Effector CD8-positive, alpha-beta T cell (primary cell): ENCODE data around the gene TOP2A.

Experiments used
- DNase-seq: peaks from one replicate; lab custom pipeline; 2025; lab: John Stamatoyannopoulos, UW

Gene TOP2A

DNA sequence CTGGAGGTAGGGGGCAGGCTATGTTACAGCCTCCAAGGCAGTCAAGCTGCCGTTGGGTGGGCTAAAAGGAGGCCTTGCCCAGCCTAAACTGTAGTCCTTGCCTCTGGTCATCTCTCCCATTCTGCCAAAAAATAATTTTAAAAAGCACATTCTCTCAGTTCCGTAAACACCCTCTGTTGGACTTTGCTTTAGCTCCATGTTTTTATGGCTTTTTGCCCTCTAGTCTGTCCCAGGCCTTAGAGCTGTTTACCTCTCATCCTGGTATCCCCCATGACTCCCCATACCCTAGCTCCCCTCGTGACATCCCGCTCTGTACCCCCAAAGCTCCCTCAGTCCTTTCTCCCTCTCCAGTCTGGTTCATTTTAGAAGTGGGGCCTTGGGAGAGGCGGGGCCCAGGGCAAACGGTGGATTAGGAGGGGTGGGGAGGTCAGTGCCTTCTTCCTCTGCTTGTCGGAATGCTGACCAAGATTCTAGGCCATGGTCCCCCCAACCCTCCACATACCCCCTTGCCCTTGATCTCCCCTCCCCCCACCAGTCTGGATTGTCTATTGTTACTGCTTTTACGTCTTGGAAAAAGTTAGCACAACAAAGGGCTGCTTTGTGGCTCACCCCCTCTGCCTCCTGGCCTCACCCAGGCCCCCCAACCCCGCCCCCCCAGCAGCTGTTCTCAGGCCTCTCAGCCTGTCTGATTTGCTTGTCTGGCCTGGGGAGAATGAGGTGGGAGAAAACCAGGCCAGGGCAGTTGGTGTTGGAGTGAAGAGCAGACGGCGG, 71.5 kb downstream of the TOP2A start:
- DNase-seq: no peak

DNA sequence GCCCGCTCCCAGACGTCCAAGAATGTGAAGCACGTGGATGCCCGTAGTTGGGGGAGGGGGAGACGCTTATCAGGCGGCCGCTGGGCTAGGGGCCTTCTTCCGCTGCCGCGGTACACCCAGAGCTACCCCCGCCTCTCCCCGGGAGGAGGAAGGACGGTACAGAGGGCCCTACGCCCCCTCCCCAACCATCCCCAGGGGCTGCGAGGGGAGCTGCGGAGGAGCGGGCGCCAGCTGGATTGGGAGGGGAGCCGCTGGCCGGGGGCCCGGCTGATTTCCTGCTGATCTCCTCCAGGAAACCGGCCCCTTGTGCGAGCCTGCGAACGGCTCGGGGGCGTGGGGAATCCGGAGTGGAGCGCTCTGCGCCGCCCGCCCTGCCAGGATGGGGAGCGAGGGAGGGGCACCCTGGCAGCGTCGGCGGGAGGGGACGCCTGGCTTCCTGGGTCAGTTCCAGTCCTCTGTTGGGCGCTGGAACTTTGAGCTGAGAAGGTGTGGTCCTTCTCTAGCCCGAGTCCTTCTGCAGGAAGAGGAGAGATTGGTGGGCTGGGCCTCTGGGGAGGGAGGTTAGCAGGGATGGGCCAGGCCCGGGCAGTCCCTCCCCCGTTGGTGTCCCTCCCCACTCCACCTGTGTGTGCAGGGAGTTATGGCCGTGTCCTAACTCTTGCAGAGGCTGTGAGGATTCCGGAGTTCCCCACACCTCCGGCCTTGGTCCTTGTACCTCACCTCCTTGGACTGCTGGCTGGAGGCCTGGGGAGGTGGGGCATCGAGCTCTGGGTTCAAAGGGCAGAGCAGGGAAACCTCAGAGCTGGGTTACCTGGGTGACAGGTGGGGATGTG, 72.3 kb downstream of the TOP2A start:
- peak; percentile 24 for DNase-seq

DNA sequence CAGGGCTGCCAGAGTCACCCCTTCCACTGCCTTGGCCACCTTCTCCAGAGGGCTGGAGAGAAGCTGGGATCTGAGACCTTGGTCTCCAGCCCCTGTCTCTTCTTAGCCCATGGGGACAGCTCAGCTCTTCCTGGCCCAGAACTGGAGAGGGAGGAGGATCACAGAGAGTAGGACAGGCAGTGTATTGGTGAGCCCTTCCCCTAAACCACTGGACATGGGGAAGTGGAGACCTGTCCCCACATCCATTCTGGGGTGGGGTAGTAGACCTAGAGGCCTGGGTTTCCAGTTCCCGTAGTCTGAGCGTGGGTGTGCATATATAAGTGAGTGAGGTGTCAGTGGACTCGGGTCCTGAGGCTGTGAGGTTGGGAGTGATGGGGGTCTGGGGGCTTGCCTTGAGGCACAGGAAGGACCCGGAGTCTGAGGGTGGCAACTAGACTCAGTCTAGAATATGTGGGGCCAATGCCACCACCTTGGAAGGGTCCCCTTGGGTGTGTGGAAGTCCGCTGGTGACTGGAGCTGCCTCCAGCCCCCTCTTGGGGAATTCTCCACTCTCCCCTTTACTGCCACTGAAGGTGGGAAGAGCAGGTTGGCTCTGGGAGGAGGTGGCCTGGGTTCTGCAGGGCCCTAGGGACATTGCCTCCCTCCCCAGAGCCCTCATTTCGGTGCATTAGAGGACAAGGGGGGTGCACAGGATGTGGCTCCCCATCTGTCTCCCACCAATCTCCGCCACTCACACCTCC, 73.1 kb downstream of the TOP2A start:
- DNase-seq: no peak

DNA sequence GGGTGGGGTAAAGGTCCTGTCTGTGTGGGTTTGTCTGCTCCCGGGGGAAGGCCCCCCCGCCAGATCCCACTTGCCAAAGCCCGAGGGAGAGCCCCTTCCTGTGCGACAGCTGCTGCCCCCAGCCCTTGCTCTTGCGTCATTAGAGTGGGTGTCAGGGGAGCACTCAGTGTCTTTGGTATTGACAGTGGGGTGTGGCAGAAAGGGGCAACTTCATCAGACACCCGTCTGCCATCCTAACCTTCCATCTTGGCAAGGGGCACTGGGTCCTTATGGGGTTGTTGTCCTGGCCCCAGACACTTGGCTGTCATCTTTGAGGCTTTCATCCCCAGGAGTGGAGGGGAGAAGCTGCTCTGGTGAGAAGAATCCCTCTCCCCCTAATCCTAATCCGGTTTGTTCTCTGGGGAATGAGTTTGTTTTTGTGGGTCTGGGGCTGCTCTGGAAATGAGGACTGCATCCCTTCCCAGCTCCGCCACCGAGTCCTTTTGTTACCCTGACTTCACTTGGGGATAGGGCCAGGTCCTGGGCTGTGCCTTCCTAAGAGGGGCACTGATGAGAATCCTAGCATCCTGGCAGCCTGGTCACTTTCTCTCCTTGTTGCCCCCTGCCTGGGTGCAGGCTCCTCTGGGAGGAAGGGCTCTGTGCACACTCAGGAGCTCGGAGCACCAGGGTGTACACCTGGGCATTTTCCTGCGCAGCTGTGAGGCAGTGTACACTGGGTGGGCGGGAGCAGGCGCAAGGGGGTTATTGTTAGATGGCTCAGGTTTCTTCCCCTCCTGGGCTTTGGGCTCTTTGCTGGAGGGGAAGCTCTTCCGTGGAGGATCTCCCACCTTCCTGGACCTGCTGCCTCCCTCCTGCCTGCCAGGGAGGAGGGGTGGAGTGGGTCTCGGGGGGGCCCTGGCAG, 74.2 kb downstream of the TOP2A start:
- no peak for DNase-seq

DNA sequence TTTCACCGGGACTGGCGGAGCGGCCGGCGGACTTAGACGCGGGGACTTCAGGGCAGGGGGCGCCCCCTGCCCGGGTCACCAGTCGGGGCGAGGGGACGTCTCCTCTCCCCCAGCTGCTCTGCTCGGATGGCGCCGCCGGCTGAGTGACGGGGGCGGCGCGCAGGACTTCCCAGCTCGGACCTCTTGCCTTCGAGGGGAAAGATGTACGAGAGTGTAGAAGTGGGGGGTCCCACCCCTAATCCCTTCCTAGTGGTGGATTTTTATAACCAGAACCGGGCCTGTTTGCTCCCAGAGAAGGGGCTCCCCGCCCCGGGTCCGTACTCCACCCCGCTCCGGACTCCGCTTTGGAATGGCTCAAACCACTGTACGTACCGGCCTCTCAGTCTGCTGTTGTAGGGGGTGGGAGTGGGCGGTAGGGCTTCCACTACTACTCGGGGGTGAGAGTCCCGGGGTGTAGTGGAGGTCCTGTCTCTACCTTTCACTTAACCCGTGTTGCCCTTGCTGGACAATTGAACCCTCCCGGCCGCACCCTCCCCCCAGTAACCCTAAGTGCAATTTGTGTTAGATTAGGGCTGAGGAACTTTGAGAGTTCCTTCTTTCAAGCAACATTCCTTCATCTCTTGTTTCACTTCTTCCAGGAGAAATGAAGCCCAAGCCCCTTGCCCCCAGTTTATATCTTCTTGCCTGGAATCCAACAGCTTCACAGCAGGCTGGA, 75.0 kb downstream of the TOP2A start:
- DNase-seq: no peak

DNA sequence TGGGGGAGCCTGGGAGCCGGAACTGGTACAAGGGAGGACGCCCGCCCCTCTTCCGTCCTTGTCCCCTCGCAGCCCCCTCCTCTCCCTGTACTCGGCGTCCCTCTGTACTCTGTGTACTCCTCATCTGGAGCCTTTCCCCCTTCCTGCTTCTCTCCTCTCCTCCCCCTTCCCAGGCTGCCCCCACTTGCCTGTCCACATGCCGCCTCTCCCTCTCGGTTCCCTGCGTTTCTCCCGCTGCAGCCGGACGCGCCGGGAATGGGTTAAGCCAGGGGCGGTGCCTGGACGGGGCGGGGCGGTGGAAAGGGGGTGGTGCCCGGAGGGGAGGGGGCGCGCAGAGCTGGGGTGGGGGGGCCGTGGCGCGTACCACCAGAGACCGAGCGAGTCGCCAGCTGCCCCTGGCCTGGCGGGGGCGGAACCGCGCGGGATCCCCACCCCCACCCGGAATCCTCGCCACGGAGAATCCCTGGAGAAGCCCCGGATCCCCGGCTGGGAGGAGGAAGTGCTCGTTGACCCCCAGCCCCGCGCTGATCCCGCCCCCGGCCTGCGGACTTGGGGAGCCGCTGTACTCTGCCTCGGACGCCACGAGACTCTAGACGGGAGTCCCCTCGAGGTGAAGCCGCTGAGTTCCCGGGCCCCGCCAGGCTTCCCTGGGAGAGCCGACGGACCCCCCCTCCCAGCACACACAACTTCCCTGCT, 75.7 kb downstream of the TOP2A start:
- DNase-seq: peak; percentile 26

DNA sequence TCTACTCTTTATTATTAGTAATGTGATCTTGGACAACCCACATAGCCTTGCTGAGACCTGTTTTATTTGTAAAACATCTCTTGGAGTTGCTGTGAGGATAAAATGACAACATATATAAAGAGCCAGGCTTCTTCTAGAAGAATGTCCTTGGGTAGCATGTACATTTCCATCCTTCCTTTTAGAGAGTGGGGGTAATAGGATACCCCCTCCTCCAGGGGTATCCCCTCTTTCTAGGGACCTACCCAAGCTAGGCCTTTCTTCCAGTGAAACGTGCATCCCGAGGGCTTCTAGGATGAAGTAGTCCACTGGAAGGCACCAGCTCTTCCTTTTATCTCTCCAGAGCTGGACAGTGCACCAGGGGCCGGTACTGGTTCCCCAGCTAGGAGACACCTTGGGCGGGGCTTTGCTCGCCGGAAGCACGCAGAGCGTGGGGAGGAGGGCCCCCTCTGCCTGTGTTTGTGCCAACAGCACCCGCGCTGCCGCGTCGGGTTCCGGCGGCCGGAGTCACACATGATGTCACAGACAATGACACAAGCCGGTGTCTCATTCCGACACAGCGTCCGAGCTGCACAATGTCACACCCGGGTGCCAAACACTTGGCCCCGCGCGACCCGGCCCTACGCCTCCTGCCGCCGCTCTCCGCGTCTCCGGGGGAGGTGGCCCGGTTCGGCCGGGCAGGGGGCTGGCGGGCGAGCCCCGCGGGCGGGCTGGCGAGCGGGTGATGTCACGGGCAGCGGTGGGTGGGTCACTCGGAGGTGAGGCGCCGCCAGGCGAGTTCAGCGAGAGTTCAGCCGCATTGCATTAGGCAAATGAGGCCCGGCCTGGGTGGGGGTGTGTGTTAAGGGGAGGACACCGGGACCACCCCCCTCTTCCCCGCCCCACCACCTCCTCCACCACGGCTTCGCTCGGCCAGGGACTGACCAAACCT, 76.6 kb downstream of the TOP2A start:
- peak; percentile 79 for DNase-seq

DNA sequence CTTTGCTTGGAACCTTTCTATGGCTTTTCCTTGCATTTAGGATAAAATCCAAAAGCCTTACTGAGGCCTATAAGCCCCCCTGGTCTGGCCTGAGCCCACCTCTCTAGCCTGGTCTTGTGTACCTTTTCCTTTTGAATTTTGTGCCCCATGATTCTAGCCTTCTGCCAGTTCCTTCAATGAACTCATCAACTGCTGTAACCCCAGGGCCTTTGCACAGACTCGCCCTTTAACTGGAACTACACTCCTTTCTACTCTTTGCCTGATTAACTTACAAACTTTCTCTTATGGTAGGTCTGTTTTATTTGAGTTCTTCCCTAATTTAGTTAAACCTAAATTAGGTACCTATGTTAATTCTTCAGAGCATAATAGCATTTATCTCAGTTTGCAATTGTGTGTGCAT, 77.4 kb downstream of the TOP2A start:
- no peak for DNase-seq

DNA sequence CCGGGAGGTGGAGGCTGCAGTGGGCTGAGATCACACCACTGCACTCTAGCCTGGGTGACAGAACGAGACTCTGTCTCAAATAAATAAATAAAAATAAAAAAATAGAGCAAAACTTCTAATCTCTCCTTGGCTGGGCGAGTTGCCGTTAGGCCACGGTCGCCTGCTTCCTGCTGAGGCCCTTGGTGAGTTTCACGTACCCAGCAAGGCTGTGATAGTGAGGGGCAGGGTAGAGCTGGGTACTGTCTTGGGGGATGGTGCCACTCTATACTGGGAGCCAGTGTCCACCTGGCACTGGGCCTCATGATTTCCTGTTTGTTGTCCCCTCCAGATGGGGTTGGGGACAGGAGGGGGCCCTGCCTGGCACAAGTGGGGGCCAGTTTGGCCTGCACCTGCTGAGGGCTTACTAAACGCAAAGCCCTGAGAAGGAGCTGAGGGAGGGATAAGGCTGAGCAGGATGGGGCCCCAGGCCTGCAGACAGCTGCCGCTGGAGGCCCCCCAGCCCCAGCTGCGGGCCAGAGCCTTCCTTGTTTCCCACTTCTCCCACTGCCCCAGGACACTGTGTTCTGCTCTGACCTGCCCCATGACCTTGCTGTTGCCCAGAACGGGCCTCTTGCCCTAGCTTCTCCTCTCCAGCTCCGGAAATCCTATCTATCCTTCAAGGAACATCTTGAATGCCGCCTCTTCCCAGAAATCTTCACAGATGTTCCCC, 78.6 kb downstream of the TOP2A start:
- DNase-seq: no peak
